Measurements from ENCODE around the gene PREP. TPM values are rescaled to one million over a fixed set of nuclear protein-coding genes. Genes with fewer than 3 reads are reported as not detected.

The PREP gene
- total RNA-seq, 1 donor from 2014 or later = 25.2 TPM

DNA sequence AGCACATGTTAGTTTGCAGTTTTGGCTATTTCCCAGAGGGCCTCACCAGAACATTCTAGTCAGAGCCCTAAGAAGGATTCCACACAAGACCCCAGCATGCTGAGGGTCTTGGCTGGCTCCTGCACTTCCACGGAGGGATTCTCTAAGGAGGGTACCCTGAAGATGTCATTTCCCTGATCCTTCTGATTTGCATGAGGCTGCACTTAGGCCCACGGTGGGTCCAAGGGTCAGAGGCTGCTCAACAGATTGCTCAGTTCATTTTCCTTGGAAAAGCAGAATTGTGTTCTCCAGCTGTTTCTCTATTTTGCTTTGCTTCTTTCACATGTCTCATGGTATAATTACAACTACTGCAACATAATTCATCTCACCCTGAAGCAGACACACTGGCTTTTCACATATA lies 22.2 kb downstream of the PREP start:
- Histone ChIP-seq H3K27me3 (ENCODE audit: low read depth) (no peaks in the 10 kb centered on the region), H3K9me3 (replicated peaks) (no peaks in the 10 kb centered on the region), H3K4me1 (peaks cover 11% of the 10 kb centered on the region), H3K36me3 (peaks cover 6% of the 10 kb centered on the region), H3K4me3 (no peak overlapping the region), H3K27ac (replicated peaks) (no peak overlapping the region)
- TF ChIP-seq, protein P1, sequence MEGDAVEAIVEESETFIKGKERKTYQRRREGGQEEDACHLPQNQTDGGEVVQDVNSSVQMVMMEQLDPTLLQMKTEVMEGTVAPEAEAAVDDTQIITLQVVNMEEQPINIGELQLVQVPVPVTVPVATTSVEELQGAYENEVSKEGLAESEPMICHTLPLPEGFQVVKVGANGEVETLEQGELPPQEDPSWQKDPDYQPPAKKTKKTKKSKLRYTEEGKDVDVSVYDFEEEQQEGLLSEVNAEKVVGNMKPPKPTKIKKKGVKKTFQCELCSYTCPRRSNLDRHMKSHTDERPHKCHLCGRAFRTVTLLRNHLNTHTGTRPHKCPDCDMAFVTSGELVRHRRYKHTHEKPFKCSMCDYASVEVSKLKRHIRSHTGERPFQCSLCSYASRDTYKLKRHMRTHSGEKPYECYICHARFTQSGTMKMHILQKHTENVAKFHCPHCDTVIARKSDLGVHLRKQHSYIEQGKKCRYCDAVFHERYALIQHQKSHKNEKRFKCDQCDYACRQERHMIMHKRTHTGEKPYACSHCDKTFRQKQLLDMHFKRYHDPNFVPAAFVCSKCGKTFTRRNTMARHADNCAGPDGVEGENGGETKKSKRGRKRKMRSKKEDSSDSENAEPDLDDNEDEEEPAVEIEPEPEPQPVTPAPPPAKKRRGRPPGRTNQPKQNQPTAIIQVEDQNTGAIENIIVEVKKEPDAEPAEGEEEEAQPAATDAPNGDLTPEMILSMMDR (IDR thresholded peaks at IDR 0.05; ENCODE audit: borderline replicate concordance) = no peak
- intact Hi-C loops (cut with micrococcal nuclease) = no loop called here
- no peak for DNase-seq

DNA sequence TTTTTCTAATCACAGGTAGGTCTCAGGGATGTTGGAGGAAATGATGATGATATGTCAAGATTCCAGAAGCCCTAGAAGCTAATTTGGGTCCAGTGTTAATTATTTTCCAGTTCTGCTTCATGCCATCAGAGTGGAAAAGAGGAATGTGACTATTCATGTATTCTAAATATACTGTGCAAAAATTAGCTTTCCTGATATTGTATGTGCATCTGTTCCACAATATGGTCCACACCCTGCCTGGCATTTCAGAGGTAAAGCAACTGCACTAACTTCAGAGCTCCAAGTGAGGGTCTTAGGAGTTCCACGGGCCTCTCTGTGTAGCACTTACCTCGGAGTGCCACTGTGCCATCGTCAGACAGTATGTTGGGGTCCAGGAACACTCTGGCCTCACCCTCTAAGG lies 27.1 kb downstream of the PREP start:
- H3K9me3 ChIP-seq (replicated peaks) = no peaks in the 10 kb centered on the region
- no peak overlapping the region for H3K27ac ChIP-seq (replicated peaks)
- DNase-seq = no peak
- intact Hi-C loops (cut with micrococcal nuclease) = no loop called here
- no peaks in the 10 kb centered on the region for H3K27me3 ChIP-seq (ENCODE audit: low read depth)
- TF ChIP-seq, protein P1 (IDR thresholded peaks at IDR 0.05; ENCODE audit: borderline replicate concordance) = no peak
- peaks cover 4% of the 10 kb centered on the region for H3K4me1 ChIP-seq
- H3K36me3 ChIP-seq = peaks cover 47% of the 10 kb centered on the region
- no peak overlapping the region for H3K4me3 ChIP-seq

DNA sequence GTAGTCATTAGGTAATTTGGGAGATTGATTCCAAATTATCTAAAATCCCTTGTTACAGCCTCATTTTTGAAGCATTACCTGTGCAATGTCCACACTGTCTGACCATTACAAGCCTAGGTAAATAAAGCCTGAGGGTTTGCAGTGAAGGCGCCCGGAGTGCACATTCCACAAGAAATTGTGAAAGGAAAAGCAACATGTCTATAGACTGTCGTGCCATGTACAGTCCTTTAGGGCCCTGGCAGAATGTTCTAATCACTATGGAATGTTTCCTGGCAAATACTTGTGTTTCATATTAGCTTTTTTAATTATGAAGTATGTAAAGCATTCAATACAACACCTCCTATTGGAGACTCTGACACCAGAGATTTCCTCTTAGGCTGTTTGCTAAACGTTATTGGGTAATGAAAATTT lies 28.9 kb downstream of the PREP start:
- no peaks in the 10 kb centered on the region for H3K9me3 ChIP-seq (replicated peaks)
- H3K27ac ChIP-seq (replicated peaks) = no peak overlapping the region
- TF ChIP-seq, protein P1 (IDR thresholded peaks at IDR 0.05; ENCODE audit: borderline replicate concordance) = no peak
- no peak overlapping the region for H3K4me3 ChIP-seq
- H3K36me3 ChIP-seq = peaks cover 48% of the 10 kb centered on the region
- no peaks in the 10 kb centered on the region for H3K27me3 ChIP-seq (ENCODE audit: low read depth)
- intact Hi-C loops (cut with micrococcal nuclease) = no loop called here
- H3K4me1 ChIP-seq = peaks cover 4% of the 10 kb centered on the region
- no peak for DNase-seq

DNA sequence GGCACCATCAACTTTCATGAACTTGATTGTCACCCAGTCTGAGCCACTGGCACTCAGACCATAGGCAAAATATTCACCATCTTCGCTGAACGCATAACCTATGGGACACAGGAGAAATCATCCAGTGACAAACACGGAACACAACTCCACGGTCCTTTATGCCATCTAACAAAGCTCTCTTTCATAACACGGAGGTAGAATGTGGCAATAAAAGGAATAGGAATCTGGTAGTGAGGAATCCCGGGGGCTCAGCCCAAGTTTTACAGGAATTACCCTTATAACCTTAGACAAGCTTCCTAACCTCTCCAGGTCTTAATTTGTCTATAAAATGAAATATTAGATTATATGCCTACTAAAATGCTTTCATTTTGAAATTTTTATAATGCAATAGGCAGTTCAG lies 29.4 kb downstream of the PREP start:
- intact Hi-C loops (cut with micrococcal nuclease) = no loop called here
- H3K4me1 ChIP-seq = peaks cover 4% of the 10 kb centered on the region
- peaks cover 53% of the 10 kb centered on the region for H3K36me3 ChIP-seq
- no peaks in the 10 kb centered on the region for H3K27me3 ChIP-seq (ENCODE audit: low read depth)
- no peak overlapping the region for H3K4me3 ChIP-seq
- H3K27ac ChIP-seq (replicated peaks) = no peak overlapping the region
- no peak for DNase-seq
- no peaks in the 10 kb centered on the region for H3K9me3 ChIP-seq (replicated peaks)
- TF ChIP-seq, protein P1 (IDR thresholded peaks at IDR 0.05; ENCODE audit: borderline replicate concordance) = no peak

DNA sequence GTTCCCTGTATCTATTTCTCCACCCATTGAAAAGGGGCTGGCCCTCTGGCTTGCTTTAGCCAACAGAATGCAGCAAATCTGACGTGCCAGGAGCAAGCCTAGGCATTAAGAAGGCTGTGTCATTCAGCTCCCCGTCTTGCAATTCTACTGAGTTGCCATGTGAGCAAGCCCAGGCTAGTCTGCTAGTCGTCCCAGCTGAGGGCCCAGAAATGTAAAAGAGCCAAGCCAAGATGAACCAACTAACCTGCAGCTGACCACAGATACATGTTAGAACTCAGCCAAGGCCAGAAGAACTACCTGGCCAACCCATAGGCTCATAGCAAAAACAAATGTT lies 30.1 kb downstream of the PREP start:
- Histone ChIP-seq H3K4me3 (no peak overlapping the region), H3K36me3 (peaks cover 60% of the 10 kb centered on the region), H3K27me3 (ENCODE audit: low read depth) (no peaks in the 10 kb centered on the region), H3K9me3 (replicated peaks) (no peaks in the 10 kb centered on the region), H3K4me1 (peaks cover 4% of the 10 kb centered on the region), H3K27ac (replicated peaks) (no peak overlapping the region)
- intact Hi-C loops (cut with micrococcal nuclease) = no loop called here
- TF ChIP-seq, protein P1 (IDR thresholded peaks at IDR 0.05; ENCODE audit: borderline replicate concordance) = no peak
- no peak for DNase-seq
